ENCODE results near the gene BTBD2. TPM values are rescaled to one million over a fixed set of nuclear protein-coding genes. Genes with fewer than 3 reads are reported as not detected.
A peak's percentile ranks its signal among the peaks of the same experiment; 100 is the strongest.
"Not testable (repeated sequence)": the region's sequence is repeated elsewhere in the genome, so short reads cannot be mapped to it uniquely, and the experiment has no call there.

The BTBD2 gene
- total and polyA plus RNA-seq, 8 donors, result 63.1 to 112 (median 95.2) TPM

DNA sequence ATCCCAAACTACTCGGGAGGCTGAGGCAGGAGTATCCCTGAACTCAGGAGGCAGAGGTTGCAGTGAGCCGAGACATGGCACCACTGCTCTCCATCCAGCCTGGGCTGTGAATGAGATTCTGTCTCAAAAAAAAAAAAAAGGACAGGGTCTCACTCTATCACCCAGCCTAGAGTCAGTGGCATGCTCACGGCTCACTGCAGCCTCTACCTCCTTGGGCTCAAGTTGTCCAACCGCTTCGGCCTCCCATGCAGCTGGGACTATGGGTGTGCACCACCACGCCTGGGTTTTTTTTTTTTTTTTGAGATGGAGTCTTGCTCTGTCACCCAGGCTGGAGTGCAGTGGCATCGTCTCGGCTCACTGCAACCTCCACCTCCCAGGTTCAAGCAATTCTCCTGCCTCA, 20.9 kb upstream of the BTBD2 start:
- H3K27ac ChIP-seq, result no peak overlapping the region
- no peak for ATAC-seq
- intact Hi-C loops (cut with DNase I), result no loop called here
- no peak for DNase-seq
- peaks cover 15 to 52% of the 10 kb centered on the region in 2 donors for H3K4me1 ChIP-seq
- H3K36me3 ChIP-seq, result peaks cover 8 to 40% of the 10 kb centered on the region in 2 donors
- H3K27me3 ChIP-seq, result no peaks in the 10 kb centered on the region
- TF ChIP-seq CTCF (IDR thresholded peaks at IDR 0.05), result no peak
- H3K9me3 ChIP-seq, result peaks cover 0 to 9% of the 10 kb centered on the region in 2 donors
- no peak overlapping the region for H3K4me3 ChIP-seq

- intact Hi-C loops (cut with DNase I), result no loop called here
- peaks cover 2 to 32% of the 10 kb centered on the region in 2 donors for H3K36me3 ChIP-seq
- peak in 1 of 4 donors; percentile 73 for DNase-seq
- peaks cover 0 to 9% of the 10 kb centered on the region in 2 donors for H3K9me3 ChIP-seq
- no peak overlapping the region for H3K4me3 ChIP-seq
- no peak for ATAC-seq
- H3K27ac ChIP-seq, result peak overlapping the region in 1 of 2 donors; percentile 57
- H3K27me3 ChIP-seq, result no peaks in the 10 kb centered on the region
- H3K4me1 ChIP-seq, result peaks cover 15 to 52% of the 10 kb centered on the region in 2 donors
- TF ChIP-seq CTCF (IDR thresholded peaks at IDR 0.05), result no peak
Measured at GRCh38 chr19:2035590-2035991, 20.1 kb upstream of the BTBD2 start.

DNA sequence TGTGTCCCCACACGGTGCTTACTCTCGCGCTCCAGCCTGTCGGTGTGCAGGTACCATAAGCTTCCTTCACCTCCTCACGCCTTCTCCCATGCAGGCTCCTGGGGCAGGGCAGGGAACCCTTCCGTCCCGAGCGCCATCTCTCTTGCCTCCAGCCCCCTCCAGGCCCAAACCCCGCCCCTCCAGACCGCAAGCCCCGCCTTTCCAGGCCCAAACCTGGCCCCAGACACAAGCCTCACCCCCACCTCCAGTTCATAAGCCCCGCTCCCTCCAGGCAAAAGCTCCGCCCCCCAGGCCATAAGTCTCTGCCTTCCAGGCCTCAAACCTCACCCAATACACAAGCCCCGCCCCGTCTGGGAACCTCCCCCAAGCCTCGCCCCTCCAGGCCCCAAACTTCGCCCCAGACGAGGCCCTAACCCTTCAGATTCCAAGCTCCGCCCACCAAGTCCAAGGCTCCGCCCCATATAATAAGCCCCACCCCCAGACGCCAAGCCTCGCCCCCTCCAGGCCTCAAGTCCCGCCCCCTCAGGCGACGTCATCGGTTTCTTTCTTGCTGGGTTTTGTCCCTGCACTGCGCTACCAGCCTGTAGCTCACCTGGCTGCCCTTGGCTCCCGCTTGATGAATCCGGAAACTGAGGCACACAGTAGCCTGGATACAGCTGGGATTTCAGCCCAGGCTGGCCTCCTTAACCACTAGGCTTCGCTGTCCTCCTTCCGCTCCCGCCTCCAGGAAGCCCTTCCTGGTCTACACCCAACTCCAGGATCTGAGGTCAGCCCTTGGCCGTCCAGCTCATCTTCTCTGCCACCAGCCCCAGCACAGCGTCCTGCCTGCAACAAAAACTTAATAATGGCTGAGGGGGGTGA, 19.4 kb upstream of the BTBD2 start:
- TF ChIP-seq CTCF (IDR thresholded peaks at IDR 0.05), result no peak
- peak overlapping the region in 1 of 2 donors; percentile 19 for H3K4me3 ChIP-seq
- peak in 2 of 4 donors; percentile 74 to 92 for DNase-seq
- peak; percentile 50 for ATAC-seq
- H3K4me1 ChIP-seq, result peaks cover 15 to 46% of the 10 kb centered on the region in 2 donors
- intact Hi-C loops (cut with DNase I), result no loop called here
- peaks cover 0 to 9% of the 10 kb centered on the region in 2 donors for H3K9me3 ChIP-seq
- peak overlapping the region in 1 of 2 donors; percentile 57 for H3K27ac ChIP-seq
- H3K36me3 ChIP-seq, result peaks cover 0 to 26% of the 10 kb centered on the region in 2 donors
- H3K27me3 ChIP-seq, result no peaks in the 10 kb centered on the region

DNA sequence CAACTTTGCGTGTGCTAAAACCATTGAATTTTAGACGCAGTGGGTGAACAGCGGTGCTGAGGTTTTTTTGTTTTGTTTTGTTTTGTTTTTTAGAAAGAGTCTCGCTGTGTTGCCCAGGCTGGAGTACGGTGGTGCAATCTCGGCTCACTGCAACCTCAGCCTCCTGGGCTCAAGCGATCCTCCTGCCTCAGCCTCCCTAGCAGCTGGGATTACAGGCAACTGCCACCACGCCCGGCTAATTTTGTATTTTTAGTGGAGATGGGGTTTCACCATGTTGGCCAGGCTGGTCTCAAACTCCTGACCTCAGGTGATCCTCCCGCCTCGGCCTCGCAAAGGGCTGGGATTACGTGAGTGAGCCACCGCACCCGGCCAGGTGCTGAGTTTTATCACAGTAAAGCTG, 18.7 kb upstream of the BTBD2 start:
- Histone ChIP-seq H3K4me1 (peaks cover 15 to 47% of the 10 kb centered on the region in 2 donors), H3K4me3 (peak overlapping the region in 1 of 2 donors; percentile 19), H3K36me3 (peaks cover 0 to 19% of the 10 kb centered on the region in 2 donors)
- H3K27me3 ChIP-seq; H3K27ac ChIP-seq; intact Hi-C loops (cut with DNase I); DNase-seq; ATAC-seq; H3K9me3 ChIP-seq: not testable (repeated sequence)

GRCh38 chr19:2033825-2034159, 18.3 kb upstream of the BTBD2 start:
- Histone ChIP-seq H3K36me3 (peaks cover 0 to 14% of the 10 kb centered on the region in 2 donors), H3K4me1 (peaks cover 17 to 52% of the 10 kb centered on the region in 2 donors), H3K27ac (no peak overlapping the region), H3K4me3 (no peak overlapping the region), H3K27me3 (no peaks in the 10 kb centered on the region), H3K9me3 (peaks cover 0 to 9% of the 10 kb centered on the region in 2 donors)
- intact Hi-C loops (cut with DNase I), result no loop called here
- DNase-seq, result no peak
- no peak for ATAC-seq
- no peak for TF ChIP-seq CTCF (IDR thresholded peaks at IDR 0.05)

Measured in left lung (tissue), 10 donors.